ENCODE results near the gene TBL3. TPM values are rescaled to one million over a fixed set of nuclear protein-coding genes. Genes with fewer than 3 reads are reported as not detected.

The TBL3 gene
- total and polyA plus RNA-seq, 9 of the 15 experiments (the other 6 are each of a cell fraction or from before 2014, with no cell fraction given): 0.97 to 117 (median 24.5) TPM

GRCh38 chr16:1960665-1961630 lies 10.9 kb upstream of the TBL3 start (continued):
- TF ChIP-seq ZNF766 (CRISPR knock-in tag; conservative IDR thresholded peaks at IDR 0.05) (no peak), ZNF740 (CRISPR knock-in tag; IDR thresholded peaks at IDR 0.05) (0 out of 2 replicates have a peak, but pooled peaks have one; percentile 12), ZNF740 (tag; IDR thresholded peaks at IDR 0.05) (no peak), SMAD4 (CRISPR knock-in tag; conservative IDR thresholded peaks at IDR 0.05) (no peak), SETDB1 (IDR thresholded peaks at IDR 0.05; ENCODE audit: low read length) (no peak), MAZ (CRISPR knock-in tag; conservative IDR thresholded peaks at IDR 0.05 in 1 of 2, IDR thresholded peaks at IDR 0.05 in 1 of 2) (peak; percentile 25 to 35; a peak in 1 of 4 replicates), PURB (CRISPR knock-in tag; IDR thresholded peaks at IDR 0.05; ENCODE audit: low read depth) (no peak), HES1 (IDR thresholded peaks at IDR 0.05; ENCODE audit: low read depth) (no peak), ZNF41 (CRISPR knock-in tag; conservative IDR thresholded peaks at IDR 0.05) (no peak), ZNF699 (CRISPR knock-in tag; IDR thresholded peaks at IDR 0.05; ENCODE audit: insufficient replicate concordance) (no peak), POLR2H (tag; IDR thresholded peaks at IDR 0.05; ENCODE audit: low read depth) (peak; percentile 40; the same call in 1 of the 2 replicates), ETS2 (tag; IDR thresholded peaks at IDR 0.05; ENCODE audit: borderline replicate concordance, poor library complexity, severe bottlenecking) (no peak), KDM1A (IDR thresholded peaks at IDR 0.05) (peak in 1 of 2 experiments; percentile 29; a peak in 2 of 4 replicates), ZNF785 (CRISPR knock-in tag; IDR thresholded peaks at IDR 0.05) (no peak), TFAM (CRISPR knock-in tag; conservative IDR thresholded peaks at IDR 0.05) (no peak), ZNF212 (CRISPR knock-in tag; IDR thresholded peaks at IDR 0.05) (no peak), HIVEP1 (CRISPR knock-in tag; IDR thresholded peaks at IDR 0.05) (no peak)
- TF ChIP-seq, protein P1, sequence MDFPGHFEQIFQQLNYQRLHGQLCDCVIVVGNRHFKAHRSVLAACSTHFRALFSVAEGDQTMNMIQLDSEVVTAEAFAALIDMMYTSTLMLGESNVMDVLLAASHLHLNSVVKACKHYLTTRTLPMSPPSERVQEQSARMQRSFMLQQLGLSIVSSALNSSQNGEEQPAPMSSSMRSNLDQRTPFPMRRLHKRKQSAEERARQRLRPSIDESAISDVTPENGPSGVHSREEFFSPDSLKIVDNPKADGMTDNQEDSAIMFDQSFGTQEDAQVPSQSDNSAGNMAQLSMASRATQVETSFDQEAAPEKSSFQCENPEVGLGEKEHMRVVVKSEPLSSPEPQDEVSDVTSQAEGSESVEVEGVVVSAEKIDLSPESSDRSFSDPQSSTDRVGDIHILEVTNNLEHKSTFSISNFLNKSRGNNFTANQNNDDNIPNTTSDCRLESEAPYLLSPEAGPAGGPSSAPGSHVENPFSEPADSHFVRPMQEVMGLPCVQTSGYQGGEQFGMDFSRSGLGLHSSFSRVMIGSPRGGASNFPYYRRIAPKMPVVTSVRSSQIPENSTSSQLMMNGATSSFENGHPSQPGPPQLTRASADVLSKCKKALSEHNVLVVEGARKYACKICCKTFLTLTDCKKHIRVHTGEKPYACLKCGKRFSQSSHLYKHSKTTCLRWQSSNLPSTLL (IDR thresholded peaks at IDR 0.05): no peak
- TF ChIP-seq, protein P2, sequence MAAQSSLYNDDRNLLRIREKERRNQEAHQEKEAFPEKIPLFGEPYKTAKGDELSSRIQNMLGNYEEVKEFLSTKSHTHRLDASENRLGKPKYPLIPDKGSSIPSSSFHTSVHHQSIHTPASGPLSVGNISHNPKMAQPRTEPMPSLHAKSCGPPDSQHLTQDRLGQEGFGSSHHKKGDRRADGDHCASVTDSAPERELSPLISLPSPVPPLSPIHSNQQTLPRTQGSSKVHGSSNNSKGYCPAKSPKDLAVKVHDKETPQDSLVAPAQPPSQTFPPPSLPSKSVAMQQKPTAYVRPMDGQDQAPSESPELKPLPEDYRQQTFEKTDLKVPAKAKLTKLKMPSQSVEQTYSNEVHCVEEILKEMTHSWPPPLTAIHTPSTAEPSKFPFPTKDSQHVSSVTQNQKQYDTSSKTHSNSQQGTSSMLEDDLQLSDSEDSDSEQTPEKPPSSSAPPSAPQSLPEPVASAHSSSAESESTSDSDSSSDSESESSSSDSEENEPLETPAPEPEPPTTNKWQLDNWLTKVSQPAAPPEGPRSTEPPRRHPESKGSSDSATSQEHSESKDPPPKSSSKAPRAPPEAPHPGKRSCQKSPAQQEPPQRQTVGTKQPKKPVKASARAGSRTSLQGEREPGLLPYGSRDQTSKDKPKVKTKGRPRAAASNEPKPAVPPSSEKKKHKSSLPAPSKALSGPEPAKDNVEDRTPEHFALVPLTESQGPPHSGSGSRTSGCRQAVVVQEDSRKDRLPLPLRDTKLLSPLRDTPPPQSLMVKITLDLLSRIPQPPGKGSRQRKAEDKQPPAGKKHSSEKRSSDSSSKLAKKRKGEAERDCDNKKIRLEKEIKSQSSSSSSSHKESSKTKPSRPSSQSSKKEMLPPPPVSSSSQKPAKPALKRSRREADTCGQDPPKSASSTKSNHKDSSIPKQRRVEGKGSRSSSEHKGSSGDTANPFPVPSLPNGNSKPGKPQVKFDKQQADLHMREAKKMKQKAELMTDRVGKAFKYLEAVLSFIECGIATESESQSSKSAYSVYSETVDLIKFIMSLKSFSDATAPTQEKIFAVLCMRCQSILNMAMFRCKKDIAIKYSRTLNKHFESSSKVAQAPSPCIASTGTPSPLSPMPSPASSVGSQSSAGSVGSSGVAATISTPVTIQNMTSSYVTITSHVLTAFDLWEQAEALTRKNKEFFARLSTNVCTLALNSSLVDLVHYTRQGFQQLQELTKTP (IDR thresholded peaks at IDR 0.05; ENCODE audit: low read depth in 1 of 2, partially characterized antibody in 2 of 2): no peak
